ENCODE measurements around the gene OR13D1. TPM values are rescaled to one million over a fixed set of nuclear protein-coding genes. Genes with fewer than 3 reads are reported as not detected.

OR13D1 gene
- total RNA-seq, 4 donors from 2014 or later, result not detected

DNA sequence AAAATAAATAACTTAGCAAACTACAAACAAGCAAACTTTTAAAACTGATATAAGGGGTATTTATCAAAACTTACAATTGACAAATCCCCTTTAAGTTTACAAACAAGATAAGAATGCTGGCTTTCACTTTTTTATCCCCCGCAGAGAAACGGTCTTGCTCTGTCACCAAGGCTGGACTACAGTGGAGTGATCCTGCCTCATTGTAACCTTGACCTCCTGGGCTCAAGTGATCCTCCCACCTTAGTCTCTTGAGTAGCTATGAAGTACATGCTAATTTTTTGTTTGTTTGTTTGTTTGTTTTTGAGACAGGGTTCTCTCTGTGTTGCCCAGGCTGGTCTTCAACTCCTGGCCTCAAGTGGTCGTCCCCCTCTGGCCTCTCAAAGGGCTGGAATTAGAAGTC is 44.1 kb downstream of the OR13D1 start:
- Histone ChIP-seq H3K27me3 (no peaks in the 10 kb centered on the region), H3K9me3 (no peaks in the 10 kb centered on the region), H3K4me1 (no peaks in the 10 kb centered on the region), H3K4me3 (no peak overlapping the region), H3K27ac (no peak overlapping the region), H3K36me3 (no peaks in the 10 kb centered on the region)
- TF ChIP-seq POLR2A (IDR thresholded peaks at IDR 0.05) (no peak), CTCF (IDR thresholded peaks at IDR 0.05 in 4 of 5, conservative IDR thresholded peaks at IDR 0.05 in 1 of 5) (no peak)
- in situ Hi-C loops (cut with MboI; ENCODE audit: low sequenced_read_pairs in 4 of 4) (no loop called here), intact Hi-C loops (cut with DNase I; ENCODE audit: low total_unique reads) (no loop called here)
- no peak for DNase-seq
- ATAC-seq, result no peak

DNA sequence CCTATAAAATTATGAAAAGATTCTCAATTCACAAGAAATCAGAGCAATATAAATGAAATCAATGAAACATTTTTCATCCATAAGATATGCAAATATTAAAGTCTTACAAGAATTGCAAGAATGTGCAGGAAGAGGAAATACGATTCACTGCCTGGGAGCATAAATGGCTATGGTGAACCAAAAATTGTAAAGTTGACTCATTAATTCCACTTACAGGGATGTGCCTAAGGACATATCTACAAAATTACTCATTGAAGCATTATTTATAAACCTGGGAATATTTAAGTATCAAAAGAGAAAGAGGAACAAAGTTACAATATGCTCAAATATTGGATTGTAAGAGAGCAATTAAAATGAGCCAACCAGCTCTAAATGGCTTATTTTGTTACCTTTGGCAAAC is 46.3 kb downstream of the OR13D1 start:
- no peaks in the 10 kb centered on the region for H3K36me3 ChIP-seq
- no peak for ATAC-seq
- no peak overlapping the region for H3K27ac ChIP-seq
- in situ Hi-C loops (cut with MboI; ENCODE audit: low sequenced_read_pairs in 4 of 4) (no loop called here), intact Hi-C loops (cut with DNase I; ENCODE audit: low total_unique reads) (no loop called here)
- no peaks in the 10 kb centered on the region for H3K9me3 ChIP-seq
- no peak for DNase-seq
- H3K27me3 ChIP-seq, result no peaks in the 10 kb centered on the region
- TF ChIP-seq CTCF (IDR thresholded peaks at IDR 0.05 in 4 of 5, conservative IDR thresholded peaks at IDR 0.05 in 1 of 5) (no peak), POLR2A (IDR thresholded peaks at IDR 0.05) (no peak)
- H3K4me3 ChIP-seq, result no peak overlapping the region
- H3K4me1 ChIP-seq, result no peaks in the 10 kb centered on the region

- DNase-seq (no peak), ATAC-seq (no peak)
- no peaks in the 10 kb centered on the region for H3K36me3 ChIP-seq
- H3K4me3 ChIP-seq, result no peak overlapping the region
- no peaks in the 10 kb centered on the region for H3K9me3 ChIP-seq
- H3K4me1 ChIP-seq, result peaks cover under 1 to 4% of the 10 kb centered on the region in 2 donors
- no peak overlapping the region for H3K27ac ChIP-seq
- peak; percentile 49 to 74 (median 70) for TF ChIP-seq CTCF (IDR thresholded peaks at IDR 0.05 in 4 of 5, conservative IDR thresholded peaks at IDR 0.05 in 1 of 5)
- no peak for TF ChIP-seq POLR2A (IDR thresholded peaks at IDR 0.05)
- in situ Hi-C loops (cut with MboI; ENCODE audit: low sequenced_read_pairs in 4 of 4), result no loop called here
- no peaks in the 10 kb centered on the region for H3K27me3 ChIP-seq
- intact Hi-C loops (cut with DNase I; ENCODE audit: low total_unique reads), result no loop called here
Observed at GRCh38 chr9:104743376-104743985, 49.2 kb downstream of the OR13D1 start.

Other genes with a start within 250 kb of the OR13D1 start
- not detected for gene OR13F1, start 190.3 kb upstream of the OR13D1 start, total RNA-seq
- not detected for gene OR13C4, start 167.3 kb upstream of the OR13D1 start, total RNA-seq
- not detected for gene OR13C3, start 157.7 kb upstream of the OR13D1 start, total RNA-seq
- gene OR13C8, start 125.3 kb upstream of the OR13D1 start, total RNA-seq, result not detected
- not detected for gene OR13C5, start 95.1 kb upstream of the OR13D1 start, total RNA-seq
- not detected for gene OR13C2, start 88.9 kb upstream of the OR13D1 start, total RNA-seq
- gene OR13C9, start 76.3 kb upstream of the OR13D1 start, total RNA-seq, result not detected
- 10 to 100 TPM in 1 of 4 donors, 1 to 10 TPM in 3; 5.9 to 17.2 (median 6.9) TPM for gene NIPSNAP3A, start 53.2 kb downstream of the OR13D1 start, total RNA-seq
- gene NIPSNAP3B, start 69.6 kb downstream of the OR13D1 start, total RNA-seq, result 10 to 100 TPM in 3 of 4 donors, 1 to 10 TPM in 1; 1.9 to 19.1 (median 13.9) TPM
- gene ABCA1, start 233.6 kb downstream of the OR13D1 start, total RNA-seq, result 10 to 100 TPM in 3 of 4 donors, 1 to 10 TPM in 1; 4.9 to 23.8 (median 21.5) TPM